ENCODE measurements around the gene ZNF608. TPM values are rescaled to one million over a fixed set of nuclear protein-coding genes. Genes with fewer than 3 reads are reported as not detected.

The ZNF608 gene
- total RNA-seq, 1 experiment from 2014 or later, result 5.6 TPM

- Histone ChIP-seq H3K79me2 (ENCODE audit: insufficient read depth, low read length) (no peaks in the 10 kb centered on the region), H2AFZ (ENCODE audit: low read depth, low read length, poor library complexity, severe bottlenecking) (no peak overlapping the region), H3K27me3 (ENCODE audit: insufficient read depth, low read length) (no peaks in the 10 kb centered on the region), H3K27ac (ENCODE audit: low read depth, low read length) (no peak overlapping the region), H3K4me1 (ENCODE audit: control insufficient read depth in 1 of 2, insufficient read depth in 2 of 2, low read length in 2 of 2) (no peaks in the 10 kb centered on the region), H3K9me2 (ENCODE audit: insufficient read depth) (no peaks in the 10 kb centered on the region), H3K9ac (ENCODE audit: low read length) (no peak overlapping the region), H3K9me3 (ENCODE audit: control insufficient read depth in 1 of 2, insufficient read depth in 1 of 2, low read depth in 1 of 2, low read length in 2 of 2) (no peaks in the 10 kb centered on the region), H3K4me2 (ENCODE audit: low read length) (no peak overlapping the region), H4K20me1 (ENCODE audit: insufficient read depth) (no peaks in the 10 kb centered on the region), H3K4me3 (replicated peaks in 1 of 2; ENCODE audit: low read depth in 1 of 2, low read length in 2 of 2) (no peak overlapping the region), H3K36me3 (ENCODE audit: control insufficient read depth in 1 of 2, insufficient read depth in 2 of 2, low read length in 2 of 2) (no peaks in the 10 kb centered on the region)
- DNase-seq (ENCODE audit: low read depth, low spot score) (no peak), ATAC-seq (no peak)
- intact Hi-C loops (cut with micrococcal nuclease), result no loop called here
- no TSS peak for BruUV-seq (replicated peaks)
- ChIA-PET POLR2A (no interaction called here), CTCF (no interaction called here), RAD21 (ENCODE audit: low non-redundant PET in 1 of 2, low total read pairs in 2 of 2, uncharacterized antibody in 2 of 2, unreplicated experiment in 2 of 2) (no interaction called here)
- TF ChIP-seq EGR1 (IDR thresholded peaks at IDR 0.05; ENCODE audit: low read depth) (no peak), RAD21 (IDR thresholded peaks at IDR 0.05; ENCODE audit: low read depth) (no peak), POLR2AphosphoS5 (IDR thresholded peaks at IDR 0.05; ENCODE audit: low read depth, low read length) (no peak), SRF (IDR thresholded peaks at IDR 0.05; ENCODE audit: low read depth) (no peak), SP1 (IDR thresholded peaks at IDR 0.05; ENCODE audit: low read depth) (no peak), CBX3 (IDR thresholded peaks at IDR 0.05; ENCODE audit: low read depth) (no peak), MAX (IDR thresholded peaks at IDR 0.05) (no peak)
Observed at GRCh38 chr5:124704594-124705284, 41.7 kb downstream of the ZNF608 start.

- Histone ChIP-seq H3K4me3 (replicated peaks in 1 of 2; ENCODE audit: low read depth in 1 of 2, low read length in 2 of 2) (no peak overlapping the region), H3K9me2 (ENCODE audit: insufficient read depth) (no peaks in the 10 kb centered on the region), H3K9me3 (ENCODE audit: control insufficient read depth in 1 of 2, insufficient read depth in 1 of 2, low read depth in 1 of 2, low read length in 2 of 2) (no peaks in the 10 kb centered on the region), H2AFZ (ENCODE audit: low read depth, low read length, poor library complexity, severe bottlenecking) (no peak overlapping the region), H4K20me1 (ENCODE audit: insufficient read depth) (no peaks in the 10 kb centered on the region), H3K4me2 (ENCODE audit: low read length) (no peak overlapping the region), H3K27me3 (ENCODE audit: insufficient read depth, low read length) (no peaks in the 10 kb centered on the region), H3K79me2 (ENCODE audit: insufficient read depth, low read length) (no peaks in the 10 kb centered on the region), H3K27ac (ENCODE audit: low read depth, low read length) (no peak overlapping the region), H3K9ac (ENCODE audit: low read length) (no peak overlapping the region), H3K36me3 (ENCODE audit: control insufficient read depth in 1 of 2, insufficient read depth in 2 of 2, low read length in 2 of 2) (no peaks in the 10 kb centered on the region), H3K4me1 (ENCODE audit: control insufficient read depth in 1 of 2, insufficient read depth in 2 of 2, low read length in 2 of 2) (no peaks in the 10 kb centered on the region)
- ChIA-PET CTCF (no interaction called here), POLR2A (no interaction called here), RAD21 (ENCODE audit: low non-redundant PET in 1 of 2, low total read pairs in 2 of 2, uncharacterized antibody in 2 of 2, unreplicated experiment in 2 of 2) (no interaction called here)
- DNase-seq (ENCODE audit: low read depth, low spot score), result no peak
- intact Hi-C loops (cut with micrococcal nuclease), result no loop called here
- no TSS peak for BruUV-seq (replicated peaks)
- no peak for ATAC-seq
- TF ChIP-seq RAD21 (IDR thresholded peaks at IDR 0.05; ENCODE audit: low read depth) (no peak), SP1 (IDR thresholded peaks at IDR 0.05; ENCODE audit: low read depth) (no peak), EZH2phosphoT487 (IDR thresholded peaks at IDR 0.05; ENCODE audit: borderline replicate concordance) (no peak), ZNF274 (IDR thresholded peaks at IDR 0.05; ENCODE audit: low read depth, low read length) (no peak)
Observed at GRCh38 chr5:124703995-124704394, 42.4 kb downstream of the ZNF608 start.

Data from HCT116 (cell line).